ENCODE measurements around the gene LRATD1.
A peak's percentile ranks its signal among the peaks of the same experiment; 100 is the strongest.

Gene LRATD1

GRCh38 chr2:14647714-14648113, 15.2 kb downstream of the LRATD1 start:
- ATAC-seq (replicated peaks), result no peak
- H3K4me1 Mint-ChIP-seq, result no peaks in the 10 kb centered on the region
- no peak overlapping the region for H3K4me3 Mint-ChIP-seq
- H3K27me3 Mint-ChIP-seq, result no peaks in the 10 kb centered on the region
- DNase-seq, result no peak
- no peaks in the 10 kb centered on the region for H3K9me3 Mint-ChIP-seq
- H3K27ac Mint-ChIP-seq, result no peak overlapping the region
- H3K36me3 Mint-ChIP-seq, result no peaks in the 10 kb centered on the region

- no peaks in the 10 kb centered on the region for H3K27me3 Mint-ChIP-seq
Measured at GRCh38 chr2:14650066-14650465, 17.5 kb downstream of the LRATD1 start.

GRCh38 chr2:14654835-14655282, 22.3 kb downstream of the LRATD1 start:
- ATAC-seq (replicated peaks), result peak; percentile 34 to 39
- no peak for DNase-seq
- Mint-ChIP-seq H3K27me3 (no peaks in the 10 kb centered on the region), H3K27ac (no peak overlapping the region), H3K4me1 (no peaks in the 10 kb centered on the region), H3K9me3 (peaks cover 0 to 8% of the 10 kb centered on the region in 2 donors), H3K36me3 (no peaks in the 10 kb centered on the region), H3K4me3 (no peak overlapping the region)

More at GRCh38 chr2:14650066-14650465, 17.5 kb downstream of the LRATD1 start:
- no peak overlapping the region for H3K4me3 Mint-ChIP-seq
- H3K27ac Mint-ChIP-seq, result no peak overlapping the region
- no peaks in the 10 kb centered on the region for H3K36me3 Mint-ChIP-seq
- H3K9me3 Mint-ChIP-seq, result no peaks in the 10 kb centered on the region
- DNase-seq (no peak), ATAC-seq (replicated peaks) (no peak)
- no peaks in the 10 kb centered on the region for H3K4me1 Mint-ChIP-seq

GRCh38 chr2:14656146-14656545, 23.6 kb downstream of the LRATD1 start:
- DNase-seq, result no peak
- no peaks in the 10 kb centered on the region for H3K4me1 Mint-ChIP-seq
- peaks cover under 1 to 8% of the 10 kb centered on the region in 2 donors for H3K9me3 Mint-ChIP-seq
- H3K27me3 Mint-ChIP-seq, result no peaks in the 10 kb centered on the region
- no peaks in the 10 kb centered on the region for H3K36me3 Mint-ChIP-seq
- H3K4me3 Mint-ChIP-seq, result no peak overlapping the region
- no peak overlapping the region for H3K27ac Mint-ChIP-seq
- no peak for ATAC-seq (replicated peaks)

GRCh38 chr2:14661163-14661562, 28.6 kb downstream of the LRATD1 start:
- Mint-ChIP-seq H3K9me3 (peaks cover 2 to 8% of the 10 kb centered on the region in 2 donors), H3K4me3 (no peak overlapping the region), H3K27me3 (no peaks in the 10 kb centered on the region), H3K4me1 (no peaks in the 10 kb centered on the region), H3K36me3 (no peaks in the 10 kb centered on the region), H3K27ac (no peak overlapping the region)
- ATAC-seq (replicated peaks) (no peak), DNase-seq (no peak)

GRCh38 chr2:14673351-14673875, 40.9 kb downstream of the LRATD1 start:
- Mint-ChIP-seq H3K27me3 (no peaks in the 10 kb centered on the region), H3K9me3 (peaks cover 0 to 3% of the 10 kb centered on the region in 2 donors), H3K4me3 (no peak overlapping the region), H3K4me1 (no peaks in the 10 kb centered on the region), H3K36me3 (no peaks in the 10 kb centered on the region), H3K27ac (no peak overlapping the region)
- DNase-seq, result no peak
- no peak for ATAC-seq (replicated peaks)

GRCh38 chr2:14675489-14675888, 43.0 kb downstream of the LRATD1 start:
- H3K36me3 Mint-ChIP-seq, result no peaks in the 10 kb centered on the region
- peaks cover 0 to 3% of the 10 kb centered on the region in 2 donors for H3K9me3 Mint-ChIP-seq
- no peaks in the 10 kb centered on the region for H3K27me3 Mint-ChIP-seq
- no peak for ATAC-seq (replicated peaks)
- H3K4me3 Mint-ChIP-seq, result no peak overlapping the region
- no peak overlapping the region for H3K27ac Mint-ChIP-seq
- H3K4me1 Mint-ChIP-seq, result no peaks in the 10 kb centered on the region
- DNase-seq, result no peak

GRCh38 chr2:14676371-14676770, 43.9 kb downstream of the LRATD1 start:
- no peaks in the 10 kb centered on the region for H3K4me1 Mint-ChIP-seq
- DNase-seq (no peak), ATAC-seq (replicated peaks) (no peak)
- no peak overlapping the region for H3K27ac Mint-ChIP-seq
- no peaks in the 10 kb centered on the region for H3K27me3 Mint-ChIP-seq
- peaks cover 0 to 3% of the 10 kb centered on the region in 2 donors for H3K9me3 Mint-ChIP-seq
- H3K4me3 Mint-ChIP-seq, result no peak overlapping the region
- H3K36me3 Mint-ChIP-seq, result no peaks in the 10 kb centered on the region

- no peak overlapping the region for H3K27ac Mint-ChIP-seq
- no peak overlapping the region for H3K4me3 Mint-ChIP-seq
- ATAC-seq (replicated peaks) (no peak), DNase-seq (no peak)
- no peaks in the 10 kb centered on the region for H3K36me3 Mint-ChIP-seq
- H3K27me3 Mint-ChIP-seq, result no peaks in the 10 kb centered on the region
- H3K9me3 Mint-ChIP-seq, result no peaks in the 10 kb centered on the region
- H3K4me1 Mint-ChIP-seq, result no peaks in the 10 kb centered on the region
Measured at GRCh38 chr2:14677039-14677438, 44.5 kb downstream of the LRATD1 start.

- DNase-seq (no peak), ATAC-seq (replicated peaks) (no peak)
- no peaks in the 10 kb centered on the region for H3K27me3 Mint-ChIP-seq
- no peak overlapping the region for H3K4me3 Mint-ChIP-seq
- no peaks in the 10 kb centered on the region for H3K36me3 Mint-ChIP-seq
- no peaks in the 10 kb centered on the region for H3K4me1 Mint-ChIP-seq
- H3K27ac Mint-ChIP-seq, result no peak overlapping the region
- no peaks in the 10 kb centered on the region for H3K9me3 Mint-ChIP-seq
Measured at GRCh38 chr2:14678761-14679160, 46.2 kb downstream of the LRATD1 start.

- no peak overlapping the region for H3K4me3 Mint-ChIP-seq
Measured at GRCh38 chr2:14681608-14682007, 49.1 kb downstream of the LRATD1 start.

More at GRCh38 chr2:14681608-14682007, 49.1 kb downstream of the LRATD1 start:
- no peak for ATAC-seq (replicated peaks)
- no peak overlapping the region for H3K27ac Mint-ChIP-seq
- no peaks in the 10 kb centered on the region for H3K9me3 Mint-ChIP-seq
- H3K36me3 Mint-ChIP-seq, result no peaks in the 10 kb centered on the region
- no peaks in the 10 kb centered on the region for H3K4me1 Mint-ChIP-seq
- DNase-seq, result no peak
- H3K27me3 Mint-ChIP-seq, result no peaks in the 10 kb centered on the region
